ENCODE results near the gene SNX8.

SNX8 gene

GRCh38 chr7:2223321-2223720, 90.9 kb downstream of the SNX8 start:
- Histone ChIP-seq H3K9ac (ENCODE audit: low read depth, low read length) (no peak overlapping the region), H2AFZ (ENCODE audit: low read depth, low read length) (no peak overlapping the region), H4K20me1 (ENCODE audit: insufficient read depth, low read length) (peaks cover 50% of the 10 kb centered on the region), H3K79me2 (ENCODE audit: insufficient read depth, low read length) (peaks cover 49% of the 10 kb centered on the region), H3K4me2 (ENCODE audit: insufficient read depth, low read length) (no peak overlapping the region), H3K4me1 (ENCODE audit: insufficient read depth, low read length) (no peaks in the 10 kb centered on the region), H3K27ac (ENCODE audit: low read length) (no peak overlapping the region), H3K27me3 (ENCODE audit: insufficient read depth, low read length, poor library complexity) (no peaks in the 10 kb centered on the region), H3K4me3 (ENCODE audit: low read depth in 1 of 2, low read length in 2 of 2) (no peak overlapping the region), H3K9me3 (ENCODE audit: insufficient read depth, low read length, severe bottlenecking) (no peaks in the 10 kb centered on the region), H3K36me3 (ENCODE audit: insufficient read depth, low read length) (peaks cover 98% of the 10 kb centered on the region)
- ATAC-seq (ENCODE audit: insufficient read depth, low read depth) (no peak), DNase-seq (no peak)
- TF ChIP-seq CTCF (IDR thresholded peaks at IDR 0.05; ENCODE audit: borderline replicate concordance, extremely low read depth, low read length, poor library complexity, severe bottlenecking) (no peak), EZH2 (IDR thresholded peaks at IDR 0.05; ENCODE audit: borderline replicate concordance, low read depth, low read length, severe bottlenecking) (no peak)

GRCh38 chr7:2222516-2222915, 91.7 kb downstream of the SNX8 start:
- peaks cover 98% of the 10 kb centered on the region for H3K36me3 ChIP-seq (ENCODE audit: insufficient read depth, low read length)

GRCh38 chr7:2220954-2221353, 93.3 kb downstream of the SNX8 start:
- no peak overlapping the region for H2AFZ ChIP-seq (ENCODE audit: low read depth, low read length)
- TF ChIP-seq CTCF (IDR thresholded peaks at IDR 0.05; ENCODE audit: borderline replicate concordance, extremely low read depth, low read length, poor library complexity, severe bottlenecking) (no peak), EZH2 (IDR thresholded peaks at IDR 0.05; ENCODE audit: borderline replicate concordance, low read depth, low read length, severe bottlenecking) (no peak)
- no peak overlapping the region for H3K9ac ChIP-seq (ENCODE audit: low read depth, low read length)
- no peak overlapping the region for H3K27ac ChIP-seq (ENCODE audit: low read length)
- peaks cover 48% of the 10 kb centered on the region for H4K20me1 ChIP-seq (ENCODE audit: insufficient read depth, low read length)
- peaks cover 98% of the 10 kb centered on the region for H3K36me3 ChIP-seq (ENCODE audit: insufficient read depth, low read length)
- H3K4me3 ChIP-seq (ENCODE audit: low read depth in 1 of 2, low read length in 2 of 2): no peak overlapping the region
- H3K79me2 ChIP-seq (ENCODE audit: insufficient read depth, low read length): peaks cover 28% of the 10 kb centered on the region
- H3K9me3 ChIP-seq (ENCODE audit: insufficient read depth, low read length, severe bottlenecking): no peaks in the 10 kb centered on the region
- H3K4me1 ChIP-seq (ENCODE audit: insufficient read depth, low read length): no peaks in the 10 kb centered on the region
- no peak for ATAC-seq (ENCODE audit: insufficient read depth, low read depth)
- no peak overlapping the region for H3K4me2 ChIP-seq (ENCODE audit: insufficient read depth, low read length)
- no peaks in the 10 kb centered on the region for H3K27me3 ChIP-seq (ENCODE audit: insufficient read depth, low read length, poor library complexity)
- no peak for DNase-seq

More at GRCh38 chr7:2222516-2222915, 91.7 kb downstream of the SNX8 start:
- Histone ChIP-seq H3K27ac (ENCODE audit: low read length) (no peak overlapping the region), H3K27me3 (ENCODE audit: insufficient read depth, low read length, poor library complexity) (no peaks in the 10 kb centered on the region), H3K4me2 (ENCODE audit: insufficient read depth, low read length) (no peak overlapping the region), H4K20me1 (ENCODE audit: insufficient read depth, low read length) (peaks cover 48% of the 10 kb centered on the region), H3K79me2 (ENCODE audit: insufficient read depth, low read length) (peaks cover 41% of the 10 kb centered on the region), H3K4me1 (ENCODE audit: insufficient read depth, low read length) (no peaks in the 10 kb centered on the region), H3K9ac (ENCODE audit: low read depth, low read length) (no peak overlapping the region), H3K9me3 (ENCODE audit: insufficient read depth, low read length, severe bottlenecking) (no peaks in the 10 kb centered on the region), H3K4me3 (ENCODE audit: low read depth in 1 of 2, low read length in 2 of 2) (no peak overlapping the region), H2AFZ (ENCODE audit: low read depth, low read length) (no peak overlapping the region)
- TF ChIP-seq EZH2 (IDR thresholded peaks at IDR 0.05; ENCODE audit: borderline replicate concordance, low read depth, low read length, severe bottlenecking) (no peak), CTCF (IDR thresholded peaks at IDR 0.05; ENCODE audit: borderline replicate concordance, extremely low read depth, low read length, poor library complexity, severe bottlenecking) (no peak)
- ATAC-seq (ENCODE audit: insufficient read depth, low read depth): no peak
- DNase-seq: no peak

- DNase-seq (no peak), ATAC-seq (ENCODE audit: insufficient read depth, low read depth) (no peak)
- Histone ChIP-seq H3K27ac (ENCODE audit: low read length) (no peak overlapping the region), H3K9ac (ENCODE audit: low read depth, low read length) (no peak overlapping the region), H4K20me1 (ENCODE audit: insufficient read depth, low read length) (peaks cover 44% of the 10 kb centered on the region), H3K4me1 (ENCODE audit: insufficient read depth, low read length) (no peaks in the 10 kb centered on the region), H2AFZ (ENCODE audit: low read depth, low read length) (no peak overlapping the region), H3K9me3 (ENCODE audit: insufficient read depth, low read length, severe bottlenecking) (no peaks in the 10 kb centered on the region), H3K79me2 (ENCODE audit: insufficient read depth, low read length) (peaks cover 23% of the 10 kb centered on the region), H3K27me3 (ENCODE audit: insufficient read depth, low read length, poor library complexity) (no peaks in the 10 kb centered on the region), H3K4me3 (ENCODE audit: low read depth in 1 of 2, low read length in 2 of 2) (no peak overlapping the region), H3K36me3 (ENCODE audit: insufficient read depth, low read length) (peaks cover 98% of the 10 kb centered on the region), H3K4me2 (ENCODE audit: insufficient read depth, low read length) (no peak overlapping the region)
- TF ChIP-seq EZH2 (IDR thresholded peaks at IDR 0.05; ENCODE audit: borderline replicate concordance, low read depth, low read length, severe bottlenecking) (no peak), CTCF (IDR thresholded peaks at IDR 0.05; ENCODE audit: borderline replicate concordance, extremely low read depth, low read length, poor library complexity, severe bottlenecking) (no peak)
Measured at GRCh38 chr7:2220506-2220905, 93.7 kb downstream of the SNX8 start.
